SJCRH30 (cell line): Measurements from ENCODE around the gene PNPLA5. TPM values are rescaled to one million over a fixed set of nuclear protein-coding genes. Genes with fewer than 3 reads are reported as not detected.

ENCODE experiments used
- DNase-seq, 2 experiments: peaks; one replicate each; pipeline ENCODE4 v3.0.0-alpha.2; 2015 to 2020
- H3K27ac ChIP-seq: fragments of 250-450 bp; sonication (Bioruptor Pico); 2 replicates; pipeline ENCODE4 v1.5.1; 2020; ENCODE audit warnings: mild to moderate bottlenecking, moderate library complexity
- H3K27me3 ChIP-seq: fragments of 250-450 bp; sonication (Bioruptor Pico); 2 replicates; pipeline ENCODE4 v1.5.1; 2020; ENCODE audit warnings: mild to moderate bottlenecking, moderate library complexity
- H3K36me3 ChIP-seq: fragments of 250-450 bp; sonication (Bioruptor Pico); 2 replicates; pipeline ENCODE4 v1.5.1; 2020; ENCODE audit warnings: mild to moderate bottlenecking, moderate library complexity
- H3K4me1 ChIP-seq: fragments of 250-450 bp; sonication (Bioruptor Pico); 2 replicates; pipeline ENCODE4 v1.5.1; 2020; ENCODE audit warnings: mild to moderate bottlenecking, moderate library complexity
- H3K4me3 ChIP-seq: fragments of 250-450 bp; sonication (Bioruptor Pico); 2 replicates; pipeline ENCODE4 v1.5.1; 2020; ENCODE audit warnings: mild to moderate bottlenecking, moderate library complexity
- H3K9me3 ChIP-seq: fragments of 250-450 bp; sonication (Bioruptor Pico); replicated peaks from 2 replicates; pipeline ENCODE4 v1.5.1; 2020; ENCODE audit warnings: mild to moderate bottlenecking, moderate library complexity
- total RNA-seq: library from RNA; depleted of rRNA; stranded (reverse); fragments of >200 nt; shearing (Covaris generic); gene quantifications from 2 replicates; pipeline ENCODE4 v1.2.3, GENCODE V29; 2014

Gene PNPLA5
- total RNA-seq, 1 experiment from 2014 or later: not detected

DNA sequence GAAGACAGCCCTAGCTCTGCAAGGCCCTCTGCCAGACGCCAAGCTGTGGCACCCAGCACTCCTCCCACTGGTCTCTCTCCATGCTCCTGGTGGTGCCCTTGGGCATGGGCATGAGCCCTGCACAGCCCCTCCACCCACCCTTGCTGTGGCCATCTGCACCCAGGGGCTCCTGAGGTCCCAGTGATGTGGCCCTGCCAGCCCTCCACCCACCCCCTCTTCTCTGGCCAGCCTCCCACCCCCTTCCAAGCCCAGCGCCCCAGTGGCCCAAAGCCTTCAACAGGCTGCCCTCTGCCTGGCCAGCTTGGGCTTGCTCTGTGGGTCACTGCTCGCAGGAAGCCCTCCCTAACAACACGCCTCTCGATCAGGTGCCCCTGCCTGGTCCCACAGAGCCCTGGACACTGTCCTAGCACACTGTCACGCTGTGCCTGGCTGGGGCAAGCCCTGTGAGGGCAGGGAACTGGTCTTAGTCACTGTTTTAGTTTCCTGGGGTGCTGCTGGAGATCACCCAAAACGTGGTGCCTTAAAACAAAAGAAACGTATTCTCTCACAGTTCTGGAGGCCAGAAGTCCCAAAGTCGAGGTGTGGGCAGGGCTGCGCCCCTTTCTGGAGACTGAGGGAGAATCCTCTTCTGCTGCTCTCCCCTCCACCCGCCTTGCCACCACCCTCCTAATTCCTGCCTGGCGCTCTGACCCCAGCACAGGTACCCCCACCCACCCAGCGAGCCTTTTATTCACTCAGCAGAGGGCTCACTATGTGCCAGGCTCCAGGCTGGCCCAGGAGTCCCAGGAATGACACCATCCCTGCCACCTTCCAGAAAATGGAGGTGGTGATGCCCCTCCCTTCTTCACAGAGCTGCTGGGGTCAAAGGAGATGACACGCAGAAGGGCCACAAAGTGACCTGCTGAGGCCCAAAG is 44.2 kb downstream of the PNPLA5 start:
- H3K4me1 ChIP-seq: no peaks in the 10 kb centered on the region
- H3K9me3 ChIP-seq: no peaks in the 10 kb centered on the region
- no peak for DNase-seq
- H3K27ac ChIP-seq: no peak overlapping the region
- H3K27me3 ChIP-seq: peaks cover 7% of the 10 kb centered on the region; the same call in 1 of the 2 replicates
- H3K4me3 ChIP-seq: no peak overlapping the region
- no peaks in the 10 kb centered on the region for H3K36me3 ChIP-seq

DNA sequence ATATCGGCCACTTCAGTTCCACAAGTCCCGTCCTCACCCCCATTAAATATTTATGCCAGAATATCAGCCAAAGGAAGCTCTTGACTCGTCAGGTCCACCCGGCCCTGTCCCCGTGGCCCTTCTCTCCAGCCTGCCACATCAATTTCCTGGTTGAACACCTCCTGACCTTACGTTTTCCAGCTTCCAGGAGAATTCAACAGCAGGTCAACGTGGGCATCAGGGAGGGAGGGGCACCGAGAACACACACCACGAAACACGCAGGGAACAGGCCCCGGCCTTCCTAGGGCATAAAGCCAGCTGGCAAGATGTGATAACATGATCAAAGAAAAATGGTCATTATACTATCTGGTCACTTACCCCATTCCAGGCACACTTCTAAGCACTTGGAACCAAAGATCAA is 44.8 kb downstream of the PNPLA5 start:
- DNase-seq: no peak
- no peaks in the 10 kb centered on the region for H3K4me1 ChIP-seq
- no peak overlapping the region for H3K27ac ChIP-seq
- no peaks in the 10 kb centered on the region for H3K36me3 ChIP-seq
- no peak overlapping the region for H3K4me3 ChIP-seq
- H3K9me3 ChIP-seq: no peaks in the 10 kb centered on the region
- peaks cover 7% of the 10 kb centered on the region; the same call in 1 of the 2 replicates for H3K27me3 ChIP-seq

DNA sequence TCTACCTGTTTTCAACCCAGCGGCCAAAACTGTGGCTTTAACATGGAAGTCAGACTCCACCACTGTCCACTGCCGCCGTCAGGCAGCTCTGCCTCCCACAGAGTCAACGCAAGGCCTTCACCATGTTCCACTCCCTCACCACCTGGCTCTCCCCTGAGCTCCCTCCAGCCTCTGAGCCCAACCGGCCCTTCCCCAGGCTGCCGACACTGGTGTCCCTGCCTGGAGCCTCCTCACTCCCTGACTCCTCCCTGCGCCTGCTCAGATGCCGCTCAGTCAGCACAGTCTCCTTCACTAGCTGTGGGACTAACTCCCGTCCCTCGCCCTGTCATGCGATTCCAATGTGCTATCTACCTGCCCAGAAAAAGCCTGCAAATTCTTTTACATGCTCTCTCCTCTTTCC is 45.8 kb downstream of the PNPLA5 start:
- Histone ChIP-seq H3K4me3 (no peak overlapping the region), H3K36me3 (no peaks in the 10 kb centered on the region), H3K9me3 (no peaks in the 10 kb centered on the region), H3K4me1 (no peaks in the 10 kb centered on the region), H3K27me3 (peaks cover 7% of the 10 kb centered on the region; the same call in 1 of the 2 replicates), H3K27ac (no peak overlapping the region)
- DNase-seq: no peak

DNA sequence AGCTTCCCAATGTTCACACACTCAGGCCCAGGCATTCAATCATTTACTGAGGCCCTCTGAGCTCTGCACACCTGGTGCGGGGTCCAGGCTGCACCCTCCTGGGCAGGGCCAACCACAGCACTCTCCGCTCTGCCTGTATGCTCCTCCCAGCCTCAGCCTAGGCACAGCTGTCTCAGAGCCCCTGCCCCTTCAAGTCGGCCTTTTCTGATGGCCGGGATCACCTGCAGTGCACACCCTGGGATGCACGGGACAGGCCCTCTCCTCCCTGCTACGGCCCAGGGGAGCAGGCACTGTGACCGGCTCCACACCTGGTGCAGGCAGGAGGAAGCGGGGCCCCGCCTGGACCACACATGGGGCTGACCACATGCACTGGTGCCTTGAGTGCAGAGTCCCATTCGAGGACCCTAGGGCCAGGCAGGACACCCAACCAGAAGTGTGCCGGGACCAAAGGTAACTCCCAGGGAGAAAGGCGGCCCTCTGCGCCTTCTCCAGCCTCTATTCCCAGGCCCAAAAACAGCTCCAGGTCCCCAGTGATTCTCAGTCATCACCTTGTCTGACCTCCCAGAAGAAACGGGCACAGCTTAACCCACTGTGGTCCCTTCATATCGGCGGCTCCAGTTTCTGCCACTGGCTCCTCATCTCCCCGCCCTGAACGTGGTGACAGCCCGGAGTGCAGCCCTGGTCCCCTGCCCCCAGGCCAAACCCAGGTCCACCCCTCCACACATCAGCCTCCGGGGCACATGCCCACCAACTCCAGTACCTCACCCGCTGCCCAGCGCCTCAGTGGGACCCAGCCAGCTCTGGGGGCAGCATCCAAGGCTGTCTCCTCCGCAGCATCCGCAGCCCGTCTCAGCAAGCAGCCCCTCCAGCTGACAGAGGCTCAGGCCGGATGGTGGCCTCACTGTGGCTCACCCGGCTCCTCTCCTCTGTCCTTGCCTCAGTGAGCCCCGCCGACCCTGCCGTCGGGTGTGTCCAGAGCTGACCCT is 47.0 kb downstream of the PNPLA5 start:
- Histone ChIP-seq H3K4me1 (no peaks in the 10 kb centered on the region), H3K27ac (no peak overlapping the region), H3K4me3 (no peak overlapping the region), H3K9me3 (no peaks in the 10 kb centered on the region), H3K27me3 (peaks cover 6% of the 10 kb centered on the region; the same call in 1 of the 2 replicates), H3K36me3 (no peaks in the 10 kb centered on the region)
- no peak for DNase-seq

DNA sequence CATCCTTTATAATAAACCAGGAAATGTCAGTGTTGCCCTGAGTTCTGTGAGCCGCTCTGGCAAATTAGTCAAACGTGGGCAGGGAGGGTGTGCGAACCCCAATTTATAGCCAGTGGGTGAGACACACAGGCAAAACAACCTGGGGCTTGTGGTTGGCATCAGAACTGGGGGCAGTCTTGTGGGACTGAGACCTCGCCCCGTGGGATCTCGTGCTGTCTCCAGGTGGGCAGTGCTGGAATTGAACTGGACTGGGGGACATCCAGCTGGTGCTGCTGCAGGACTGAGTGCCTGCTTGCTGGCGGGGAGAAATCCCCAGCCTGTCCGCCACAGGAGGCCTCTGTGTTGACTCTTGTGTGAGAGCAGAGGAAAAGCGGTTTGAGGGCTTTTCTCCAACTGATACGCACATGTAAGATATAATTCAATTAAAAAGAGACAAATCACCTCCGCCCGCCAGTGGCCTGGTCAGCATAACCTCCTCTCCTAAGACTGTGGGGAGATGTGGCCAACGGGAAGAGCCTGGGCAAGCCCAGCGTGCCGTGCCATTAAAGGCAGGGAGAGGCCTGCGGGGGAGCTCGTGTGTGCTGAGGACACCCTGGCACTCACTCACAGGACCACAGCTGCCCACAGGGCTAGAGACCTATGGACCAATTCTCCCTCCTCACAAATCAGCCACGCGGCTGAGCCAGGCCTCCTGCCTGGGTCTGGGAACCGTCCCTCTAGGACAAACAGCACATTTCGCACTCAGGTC is 47.9 kb downstream of the PNPLA5 start:
- no peaks in the 10 kb centered on the region for H3K36me3 ChIP-seq
- no peak for DNase-seq

DNA sequence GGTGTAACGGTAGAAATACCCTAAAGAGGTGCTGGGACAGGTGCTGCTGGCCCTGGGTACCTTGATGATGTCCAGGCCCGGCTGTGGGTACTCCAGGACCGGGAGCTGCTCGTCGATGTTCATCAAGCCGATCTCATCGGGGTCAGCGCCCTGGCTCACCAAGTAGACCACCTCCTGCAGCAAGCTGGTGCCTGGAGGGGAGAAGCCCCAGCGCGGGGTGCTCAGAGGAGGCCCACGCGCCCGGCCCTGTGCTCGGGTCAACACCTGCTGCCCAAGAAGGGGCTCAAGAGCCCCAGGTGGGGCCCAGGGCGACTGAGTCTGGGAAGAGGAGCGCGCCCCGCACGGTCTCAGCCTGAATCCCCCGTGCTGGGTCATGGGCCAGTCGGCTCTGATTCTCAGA is 50.1 kb downstream of the PNPLA5 start:
- Histone ChIP-seq H3K27ac (no peak overlapping the region), H3K9me3 (no peaks in the 10 kb centered on the region), H3K4me3 (no peak overlapping the region), H3K27me3 (peaks cover 3% of the 10 kb centered on the region; the same call in 1 of the 2 replicates), H3K36me3 (no peaks in the 10 kb centered on the region), H3K4me1 (no peaks in the 10 kb centered on the region)
- DNase-seq: no peak

More for the DNA sequence above, 47.9 kb downstream of the PNPLA5 start:
- H3K27ac ChIP-seq: no peak overlapping the region
- no peak overlapping the region for H3K4me3 ChIP-seq
- H3K27me3 ChIP-seq: peaks cover 3% of the 10 kb centered on the region; the same call in 1 of the 2 replicates
- H3K9me3 ChIP-seq: no peaks in the 10 kb centered on the region
- H3K4me1 ChIP-seq: no peaks in the 10 kb centered on the region

DNA sequence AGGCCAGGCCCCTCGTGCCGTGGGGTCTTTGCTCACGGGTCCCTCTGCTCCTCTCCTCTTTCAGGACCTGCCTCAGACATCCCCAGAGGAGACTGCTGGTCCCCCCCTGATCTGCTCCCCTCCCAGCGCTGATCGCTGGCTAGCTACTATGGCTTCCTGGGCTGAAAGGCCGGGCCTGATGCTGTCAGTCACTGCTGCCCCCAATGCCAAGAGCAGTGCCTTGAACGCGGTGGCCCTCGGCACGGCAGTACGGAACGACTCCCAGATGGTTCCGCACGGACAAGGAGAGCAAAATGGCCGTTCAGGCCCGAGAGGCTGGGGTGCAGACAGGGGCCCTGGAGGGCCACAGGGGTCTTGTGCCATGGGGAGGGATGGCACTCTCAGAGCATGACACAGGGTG is 51.0 kb downstream of the PNPLA5 start:
- no peak overlapping the region for H3K27ac ChIP-seq
- H3K4me1 ChIP-seq: no peaks in the 10 kb centered on the region
- no peak for DNase-seq
- no peaks in the 10 kb centered on the region for H3K9me3 ChIP-seq
- no peak overlapping the region for H3K4me3 ChIP-seq
- H3K27me3 ChIP-seq: peaks cover 3% of the 10 kb centered on the region; the same call in 1 of the 2 replicates
- no peaks in the 10 kb centered on the region for H3K36me3 ChIP-seq

DNA sequence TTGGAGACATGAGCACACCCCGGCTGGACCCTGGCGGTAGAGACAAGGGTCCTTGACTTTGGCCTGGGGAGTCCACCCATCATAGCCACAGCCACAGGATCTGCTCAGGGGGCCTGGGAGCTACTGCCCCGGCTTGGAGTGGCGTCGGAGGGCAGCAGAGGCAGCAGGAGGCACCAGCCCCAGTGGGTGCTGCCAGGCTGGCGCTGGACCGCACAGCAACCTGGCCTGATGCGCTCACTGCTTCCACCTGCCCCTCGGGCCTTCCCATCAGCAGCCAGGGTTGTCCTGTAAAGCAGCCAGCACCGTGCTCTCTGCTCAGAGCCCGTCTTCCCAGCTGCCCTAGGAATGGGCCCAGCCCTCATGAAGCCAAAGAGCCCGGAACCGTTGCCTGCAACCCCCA is 51.4 kb downstream of the PNPLA5 start:
- H3K9me3 ChIP-seq: no peaks in the 10 kb centered on the region
- no peak for DNase-seq
- H3K36me3 ChIP-seq: no peaks in the 10 kb centered on the region
- H3K4me3 ChIP-seq: no peak overlapping the region
- peaks cover 3% of the 10 kb centered on the region; the same call in 1 of the 2 replicates for H3K27me3 ChIP-seq
- H3K27ac ChIP-seq: no peak overlapping the region
- no peaks in the 10 kb centered on the region for H3K4me1 ChIP-seq

DNA sequence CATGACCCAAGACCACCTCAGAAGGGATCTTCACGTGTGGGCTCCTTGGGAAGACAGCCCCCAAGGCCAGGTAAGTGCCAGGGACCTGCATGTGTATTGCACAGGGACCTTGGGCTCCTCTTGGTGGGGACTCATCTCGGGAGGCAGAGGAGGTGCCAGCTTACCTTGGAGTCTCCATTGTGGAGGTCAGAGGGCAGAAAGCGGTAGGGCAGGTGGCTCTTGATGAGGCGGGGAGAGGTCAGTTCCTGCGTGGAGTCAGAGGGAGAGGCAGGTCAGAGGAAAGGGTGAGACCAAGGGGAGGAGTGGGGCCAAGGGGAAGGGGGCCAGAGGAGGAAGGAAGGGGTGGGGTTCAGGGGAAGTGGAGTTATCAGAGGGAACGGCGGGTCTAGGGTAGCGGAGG is 52.0 kb downstream of the PNPLA5 start:
- no peaks in the 10 kb centered on the region for H3K4me1 ChIP-seq
- H3K27me3 ChIP-seq: peaks cover 3% of the 10 kb centered on the region; the same call in 1 of the 2 replicates
- DNase-seq: no peak
- H3K27ac ChIP-seq: no peak overlapping the region
- H3K36me3 ChIP-seq: no peaks in the 10 kb centered on the region
- no peaks in the 10 kb centered on the region for H3K9me3 ChIP-seq
- no peak overlapping the region for H3K4me3 ChIP-seq

DNA sequence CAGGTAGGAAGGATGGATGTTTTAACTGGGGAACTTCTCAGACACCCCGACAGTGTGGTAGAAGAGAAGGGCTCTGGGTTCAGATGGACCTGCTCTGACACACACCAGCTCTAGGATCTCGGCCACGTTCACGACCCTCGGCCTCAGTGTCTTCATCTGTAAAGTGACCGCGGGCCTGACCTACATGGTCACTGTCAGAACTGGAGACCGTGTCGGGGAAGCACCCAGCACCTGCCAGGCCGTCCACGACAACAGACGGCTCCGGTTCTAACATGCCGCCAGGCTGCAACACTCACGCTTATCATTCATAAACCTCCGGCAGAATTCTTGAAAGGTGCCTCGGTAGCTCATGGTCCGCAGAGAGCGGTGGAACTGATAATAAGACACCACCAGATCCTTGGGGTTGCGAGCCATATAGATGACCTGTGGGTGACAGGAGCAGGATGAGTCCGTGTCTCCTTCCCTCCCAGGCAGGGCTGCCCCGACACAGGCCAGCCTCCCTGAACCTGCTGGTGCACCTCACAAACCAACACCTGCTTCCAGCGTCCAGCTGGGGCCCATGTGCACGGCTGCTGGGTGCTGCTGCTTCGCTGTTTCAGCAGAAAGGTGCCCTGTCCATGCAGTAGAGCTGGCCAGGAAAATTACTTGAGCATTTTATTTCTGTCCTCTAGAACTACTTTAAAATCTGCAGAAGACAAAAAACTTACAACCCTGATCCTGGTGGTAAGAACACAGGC is 53.1 kb downstream of the PNPLA5 start:
- Histone ChIP-seq H3K4me1 (no peaks in the 10 kb centered on the region), H3K27ac (no peak overlapping the region), H3K4me3 (no peak overlapping the region), H3K27me3 (no peaks in the 10 kb centered on the region), H3K36me3 (no peaks in the 10 kb centered on the region), H3K9me3 (no peaks in the 10 kb centered on the region)
- DNase-seq: no peak

DNA sequence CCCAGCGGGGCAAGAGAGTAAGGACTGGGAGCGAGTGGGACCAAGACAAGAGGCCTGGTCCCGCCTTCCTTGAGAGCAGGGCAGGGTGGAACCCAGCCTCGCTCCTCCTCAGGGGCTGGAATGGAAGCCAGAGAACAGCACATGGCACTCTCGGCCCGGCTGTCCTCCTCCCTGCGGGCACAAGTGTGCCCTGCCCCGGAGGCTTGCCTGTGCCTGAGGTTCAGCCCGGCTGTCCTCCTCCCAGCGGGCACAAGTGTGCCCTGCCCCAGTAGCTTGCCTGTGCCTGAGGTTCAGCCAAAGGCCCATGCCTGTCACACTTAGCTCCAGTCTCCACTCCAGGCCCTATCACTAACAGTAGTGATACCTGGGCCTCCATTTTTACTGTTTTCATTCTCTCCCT is 53.7 kb downstream of the PNPLA5 start:
- Histone ChIP-seq H3K9me3 (no peaks in the 10 kb centered on the region), H3K4me1 (no peaks in the 10 kb centered on the region), H3K27ac (no peak overlapping the region), H3K27me3 (no peaks in the 10 kb centered on the region), H3K4me3 (no peak overlapping the region), H3K36me3 (no peaks in the 10 kb centered on the region)
- DNase-seq: no peak

DNA sequence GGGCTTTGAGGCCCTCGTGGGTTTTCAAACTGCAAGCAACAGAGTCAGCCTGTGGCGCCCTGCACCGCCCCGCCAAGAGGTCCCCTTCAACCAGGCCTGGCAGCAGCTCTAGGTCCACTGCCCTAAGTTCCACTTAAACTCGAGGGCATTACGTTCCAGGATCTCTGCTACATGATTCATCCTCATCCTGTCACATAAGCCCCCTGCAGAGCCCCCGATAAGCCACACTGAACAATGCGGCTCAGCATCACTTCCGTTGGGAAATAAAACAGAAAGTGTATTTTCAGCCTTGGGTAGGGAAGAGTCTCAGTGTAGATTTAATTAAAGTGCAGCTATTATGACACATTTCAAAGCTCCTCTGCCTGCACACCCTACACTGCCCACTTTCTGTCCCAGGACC is 54.1 kb downstream of the PNPLA5 start:
- DNase-seq: no peak
- no peaks in the 10 kb centered on the region for H3K4me1 ChIP-seq
- H3K9me3 ChIP-seq: no peaks in the 10 kb centered on the region
- no peak overlapping the region for H3K27ac ChIP-seq
- no peak overlapping the region for H3K4me3 ChIP-seq
- no peaks in the 10 kb centered on the region for H3K36me3 ChIP-seq
- no peaks in the 10 kb centered on the region for H3K27me3 ChIP-seq

DNA sequence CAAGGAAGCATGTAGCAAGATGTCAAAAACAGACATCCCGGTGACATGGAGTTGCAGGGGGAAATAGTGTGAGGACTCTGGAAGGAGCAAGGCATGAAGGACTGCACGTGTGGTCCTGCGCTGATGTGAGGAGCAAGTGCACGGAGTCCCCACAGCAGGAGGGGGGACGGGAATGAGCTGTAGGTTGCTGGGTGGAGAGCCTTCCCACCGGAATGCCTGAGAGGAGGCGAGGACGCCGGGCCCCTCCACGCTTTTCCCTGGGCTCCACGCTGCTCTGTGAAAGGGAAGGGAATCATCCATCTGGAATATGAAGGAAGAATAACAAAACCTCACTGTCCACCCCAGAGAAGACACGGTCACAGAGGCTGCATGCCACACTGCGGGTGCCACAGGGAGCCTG is 56.1 kb downstream of the PNPLA5 start:
- Histone ChIP-seq H3K27me3 (0 out of 2 replicates have a peak, but pooled peaks cover 3% of the 10 kb centered on the region), H3K4me3 (no peak overlapping the region), H3K9me3 (no peaks in the 10 kb centered on the region), H3K27ac (no peak overlapping the region), H3K36me3 (no peaks in the 10 kb centered on the region), H3K4me1 (no peaks in the 10 kb centered on the region)
- DNase-seq: no peak

DNA sequence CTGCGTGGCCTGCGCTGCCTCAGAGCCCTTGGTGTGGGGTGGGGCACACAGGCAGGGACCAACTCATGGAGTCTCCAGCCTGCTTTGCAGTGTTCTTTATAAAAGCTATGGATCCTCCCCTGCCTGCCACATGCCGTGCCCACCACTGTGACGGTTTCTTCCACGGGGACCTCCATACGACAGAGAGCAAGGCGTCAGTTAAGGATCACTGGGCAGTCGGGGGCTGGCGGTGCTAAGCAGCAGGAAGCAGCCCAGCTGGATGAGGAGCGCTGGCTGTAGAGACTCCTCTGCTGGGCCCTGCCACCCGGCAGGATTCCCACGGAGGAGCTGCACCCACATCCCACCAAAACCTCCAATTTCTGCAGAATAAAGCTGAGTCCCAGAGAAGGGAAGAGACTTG is 56.6 kb downstream of the PNPLA5 start:
- Histone ChIP-seq H3K4me3 (no peak overlapping the region), H3K36me3 (no peaks in the 10 kb centered on the region)
- no peak for DNase-seq

More for the DNA sequence above, 56.6 kb downstream of the PNPLA5 start:
- Histone ChIP-seq H3K27me3 (0 out of 2 replicates have a peak, but pooled peaks cover 3% of the 10 kb centered on the region), H3K4me1 (no peaks in the 10 kb centered on the region), H3K9me3 (no peaks in the 10 kb centered on the region), H3K27ac (no peak overlapping the region)
